GM21447 (cell line): Measurements from ENCODE around the gene ERG.

ENCODE experiments used
- ATAC-seq: cut with Tn5 transposase; IDR thresholded peaks from one replicate; pipeline ENCODE4 v1.9.1; 2021; ENCODE audit not compliant: unreplicated experiment

Gene ERG

DNA sequence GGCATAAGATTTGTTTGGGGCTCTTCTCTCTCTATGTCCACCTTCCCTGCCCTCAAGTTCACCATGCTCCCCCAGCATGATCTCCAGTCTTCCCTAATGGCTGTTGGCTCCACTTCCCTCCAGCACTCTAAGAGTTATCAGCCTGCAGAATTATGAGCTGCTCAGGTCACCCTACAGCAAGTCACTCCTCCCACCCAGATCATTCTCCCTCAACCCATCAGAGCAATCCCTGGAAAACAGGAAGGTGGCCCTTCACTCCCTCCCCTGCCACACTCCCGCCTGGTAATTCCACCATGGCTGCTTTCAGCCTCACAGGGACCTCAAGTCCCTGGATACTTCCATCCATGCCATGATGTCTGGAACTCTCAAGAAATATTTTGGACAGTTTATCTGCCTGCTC, 137.0 kb downstream of the ERG start:
- ATAC-seq: no peak

DNA sequence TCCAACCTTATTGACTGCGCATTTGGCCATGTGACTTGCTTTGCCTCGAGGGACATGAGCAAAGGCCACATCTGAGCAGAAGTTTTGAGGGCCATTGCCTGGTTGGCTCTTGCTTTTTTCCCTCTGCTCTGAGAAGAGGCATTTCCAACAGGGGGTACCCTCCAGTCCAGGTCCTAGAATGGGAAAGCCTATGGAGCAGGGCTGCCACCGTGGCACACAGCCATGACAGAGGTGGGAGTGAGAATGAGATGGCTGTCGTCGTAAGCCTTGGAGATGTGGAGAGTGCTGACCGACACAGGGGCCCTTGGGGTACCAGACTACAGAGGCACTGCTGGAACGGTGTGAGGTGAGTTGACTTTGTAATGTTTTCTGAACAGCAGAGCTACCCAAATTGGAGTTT, 138.4 kb downstream of the ERG start:
- no peak for ATAC-seq

DNA sequence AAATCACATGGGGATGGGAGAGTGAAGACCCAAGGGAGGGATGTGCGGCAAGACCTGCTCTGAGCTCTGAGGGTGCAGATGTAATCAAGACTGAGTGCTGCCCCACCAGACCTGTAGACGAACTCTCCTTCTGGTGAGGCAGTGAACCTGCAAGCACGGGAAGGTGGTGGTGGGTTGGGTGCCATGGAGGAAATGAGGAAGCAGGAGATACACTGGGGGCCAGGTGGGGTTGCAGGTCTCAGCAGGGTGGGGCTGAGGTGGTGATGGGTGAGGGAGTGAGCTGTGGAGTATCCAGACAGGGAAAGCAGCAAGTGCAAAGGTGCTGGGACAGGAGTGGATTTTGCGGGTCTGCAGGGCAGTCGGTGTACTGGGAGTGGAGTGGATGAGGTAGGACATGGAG, 139.2 kb downstream of the ERG start:
- no peak for ATAC-seq

DNA sequence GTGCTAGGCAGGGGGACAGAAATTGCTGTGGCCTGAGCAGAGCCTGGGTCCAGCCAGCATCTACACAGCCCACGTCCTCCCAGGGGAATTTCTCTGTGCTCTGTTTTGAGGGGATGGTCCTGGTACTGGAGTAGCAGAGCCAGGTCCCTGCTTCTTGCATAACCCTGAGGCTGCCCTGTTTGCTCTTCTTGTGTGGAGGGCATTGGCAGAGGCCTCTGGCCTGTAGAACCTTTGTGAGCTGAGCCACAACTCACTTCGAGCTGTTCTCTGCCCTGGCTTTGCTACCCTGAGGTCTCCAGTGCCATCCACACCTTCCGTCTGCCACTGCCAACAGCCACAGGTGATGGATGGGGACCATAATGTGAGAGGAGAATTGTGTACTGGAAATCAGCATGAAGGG, 139.6 kb downstream of the ERG start:
- ATAC-seq: no peak

DNA sequence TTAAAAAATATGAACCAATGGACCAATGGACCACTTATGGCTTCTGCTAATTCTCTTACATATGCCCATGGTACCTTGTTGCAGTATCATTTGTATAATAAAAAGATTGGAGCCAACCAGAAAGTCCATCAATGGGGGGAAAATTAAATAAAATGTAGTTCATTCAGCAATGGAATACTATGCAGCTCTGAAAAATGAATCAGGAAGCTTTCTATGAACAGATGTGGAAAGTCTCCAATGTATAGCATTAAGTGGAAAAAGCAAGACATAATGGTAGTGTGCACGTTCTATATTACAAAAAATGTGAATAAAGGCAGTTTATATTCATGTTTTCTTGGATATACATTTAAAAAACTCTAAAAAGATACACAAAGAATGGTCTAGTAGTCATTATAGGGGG, 140.2 kb downstream of the ERG start:
- no peak for ATAC-seq

DNA sequence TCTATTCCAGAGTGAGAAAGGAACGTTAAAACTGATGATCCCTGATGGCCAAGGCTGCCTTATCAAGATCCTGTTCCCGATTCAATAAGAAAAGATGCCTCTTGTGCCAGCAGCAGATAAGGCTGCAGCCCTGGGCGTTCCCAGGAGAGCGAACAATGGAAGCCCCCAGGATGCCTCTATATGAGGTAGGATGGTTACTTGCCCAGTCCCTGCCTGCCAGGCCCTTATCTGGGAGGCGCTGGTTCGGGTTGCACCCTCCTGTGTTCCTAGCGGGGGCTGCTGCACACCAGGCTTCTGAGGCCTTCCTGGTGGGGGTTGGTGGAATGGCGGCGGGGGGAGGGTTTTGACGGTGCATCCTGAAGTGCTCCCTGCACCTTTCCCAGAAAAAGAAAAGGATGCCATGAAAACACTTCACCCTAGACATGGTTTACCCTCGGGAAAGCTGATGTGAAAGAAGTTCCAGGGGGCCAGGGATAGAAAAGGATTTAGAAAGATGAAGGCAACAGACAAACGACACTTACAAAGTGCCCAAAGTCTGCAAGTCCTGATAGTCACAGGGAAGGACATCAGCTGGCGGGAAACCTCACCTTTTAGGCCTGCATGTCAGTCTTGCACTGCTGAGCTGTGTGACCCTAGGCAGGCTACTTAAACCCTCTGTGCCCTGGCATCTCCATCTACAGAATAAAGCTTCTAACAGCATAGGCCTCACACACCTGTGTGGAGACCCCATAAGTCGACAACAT, 141.2 kb downstream of the ERG start:
- no peak for ATAC-seq

DNA sequence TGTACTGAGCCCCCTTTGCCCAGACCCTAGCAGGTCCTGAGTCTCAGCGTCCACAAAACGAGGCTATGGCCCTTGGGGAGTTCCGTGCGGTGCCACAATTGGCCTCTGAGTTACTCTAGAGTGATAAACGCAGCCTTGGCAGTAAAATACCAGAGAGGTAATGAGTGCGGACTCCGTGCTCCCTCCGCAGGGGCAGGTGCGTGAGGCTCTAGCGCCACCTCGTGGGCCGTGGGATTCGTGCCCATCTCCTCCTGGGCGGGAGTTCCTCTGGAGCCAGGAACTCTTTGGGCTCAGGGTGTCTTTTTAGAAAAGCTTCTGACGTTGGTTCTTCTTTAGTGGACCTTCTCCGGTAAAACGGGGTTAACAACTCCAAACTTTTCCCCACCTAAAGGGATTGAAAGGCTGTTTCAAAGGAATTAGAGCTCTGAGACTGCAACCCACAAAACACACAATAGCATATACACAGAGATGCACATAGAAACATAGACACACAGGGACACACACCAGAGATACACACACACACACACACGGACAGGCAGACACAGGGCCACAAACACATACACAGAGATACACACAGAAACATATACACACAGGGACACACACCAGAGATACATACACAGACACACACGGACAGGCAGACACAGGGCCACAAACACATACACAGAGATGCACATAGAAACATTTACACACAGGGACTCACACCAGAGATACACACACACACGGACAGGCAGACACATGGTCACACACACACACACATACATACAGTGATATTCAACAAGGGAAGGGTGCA, 142.1 kb downstream of the ERG start:
- ATAC-seq: no peak

DNA sequence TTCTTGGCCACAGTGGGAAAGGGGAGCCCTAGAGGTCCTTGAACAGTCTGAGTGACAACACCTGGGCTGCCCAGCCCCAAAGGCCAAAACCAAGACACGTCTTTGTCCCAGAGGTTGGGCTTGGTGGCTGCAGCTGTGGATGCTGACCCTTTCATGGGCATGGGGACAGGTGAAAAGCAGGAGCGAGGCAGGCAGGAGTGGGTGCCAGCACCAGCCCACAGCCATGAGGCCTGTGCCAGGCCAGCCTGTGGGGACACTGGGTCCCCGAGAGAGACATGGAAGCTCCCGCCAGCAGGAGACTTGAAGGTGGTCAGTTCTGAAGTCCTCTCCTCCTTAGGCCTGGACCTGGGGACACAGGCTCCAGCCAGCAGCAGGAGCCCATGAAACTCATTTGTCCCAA, 142.9 kb downstream of the ERG start:
- ATAC-seq: no peak

DNA sequence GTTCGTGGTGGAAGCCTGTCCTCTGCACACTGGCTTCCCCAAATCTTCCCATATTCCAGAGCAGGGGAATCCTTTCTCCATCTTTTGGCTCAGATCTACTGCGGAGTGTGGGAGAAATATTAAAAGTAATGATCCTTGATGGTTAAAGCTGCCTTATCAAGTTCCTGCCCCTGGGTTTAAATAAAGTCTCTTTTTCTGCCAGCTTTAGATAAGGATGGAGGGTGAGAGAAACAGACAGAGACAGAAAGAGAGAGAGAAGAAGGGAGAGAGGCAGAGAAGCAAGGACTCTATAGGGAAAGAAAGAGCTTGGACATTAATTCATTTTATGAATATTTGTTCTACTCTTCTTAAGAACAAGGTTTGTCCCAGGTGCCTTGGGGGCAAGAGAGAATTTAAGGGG, 143.5 kb downstream of the ERG start:
- no peak for ATAC-seq

DNA sequence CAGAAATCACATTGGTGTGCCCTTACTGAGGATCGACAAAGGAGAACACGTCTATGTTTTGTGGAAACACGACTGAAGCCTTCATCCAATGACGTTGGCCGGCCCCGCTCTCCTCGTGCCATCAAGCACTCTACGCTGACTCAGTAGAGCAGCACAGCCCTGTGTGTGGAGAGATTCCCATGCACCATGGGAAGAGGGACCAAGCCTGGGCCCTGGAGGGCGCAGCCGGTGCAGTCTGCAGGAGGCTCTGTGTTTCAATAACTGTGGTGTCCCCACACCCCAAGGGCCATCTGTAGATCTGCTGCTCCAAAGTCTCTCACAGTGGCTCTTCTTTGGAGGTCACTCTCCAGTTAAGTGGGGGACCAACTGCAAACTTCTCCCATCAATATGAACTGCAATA, 144.0 kb downstream of the ERG start:
- ATAC-seq: no peak

DNA sequence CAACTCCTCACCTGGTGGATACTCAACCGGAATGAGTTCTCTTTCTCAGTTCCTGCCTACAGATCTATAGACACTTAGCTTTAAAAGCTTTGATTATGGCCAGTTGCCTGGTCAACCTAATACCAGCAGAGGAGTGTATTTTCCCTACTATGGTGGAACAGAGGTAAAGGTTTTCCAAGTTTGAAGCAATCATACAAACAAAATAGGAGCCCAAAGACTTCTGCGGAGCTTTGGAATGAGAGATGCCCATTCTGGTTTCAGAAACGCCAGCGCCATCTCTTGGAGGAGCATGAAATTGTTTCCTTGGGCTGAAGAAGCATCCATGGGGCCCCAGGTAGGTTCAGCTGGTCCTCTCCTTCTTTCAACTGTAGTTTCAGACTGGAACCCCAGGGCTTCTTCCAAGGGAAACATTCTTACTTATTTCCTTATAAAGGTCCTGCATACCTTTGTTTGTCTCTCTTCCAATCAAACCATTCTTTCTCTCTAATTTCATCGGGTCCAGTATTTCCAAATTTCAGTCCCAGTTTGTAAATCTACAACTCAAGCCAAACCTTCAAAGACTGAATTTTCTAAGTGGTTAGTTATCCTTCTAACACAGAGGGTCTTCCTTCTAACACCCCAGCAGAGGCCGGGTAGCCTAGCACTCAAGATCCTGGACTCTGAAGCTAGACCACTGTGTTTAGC, 145.6 kb downstream of the ERG start:
- ATAC-seq: no peak

DNA sequence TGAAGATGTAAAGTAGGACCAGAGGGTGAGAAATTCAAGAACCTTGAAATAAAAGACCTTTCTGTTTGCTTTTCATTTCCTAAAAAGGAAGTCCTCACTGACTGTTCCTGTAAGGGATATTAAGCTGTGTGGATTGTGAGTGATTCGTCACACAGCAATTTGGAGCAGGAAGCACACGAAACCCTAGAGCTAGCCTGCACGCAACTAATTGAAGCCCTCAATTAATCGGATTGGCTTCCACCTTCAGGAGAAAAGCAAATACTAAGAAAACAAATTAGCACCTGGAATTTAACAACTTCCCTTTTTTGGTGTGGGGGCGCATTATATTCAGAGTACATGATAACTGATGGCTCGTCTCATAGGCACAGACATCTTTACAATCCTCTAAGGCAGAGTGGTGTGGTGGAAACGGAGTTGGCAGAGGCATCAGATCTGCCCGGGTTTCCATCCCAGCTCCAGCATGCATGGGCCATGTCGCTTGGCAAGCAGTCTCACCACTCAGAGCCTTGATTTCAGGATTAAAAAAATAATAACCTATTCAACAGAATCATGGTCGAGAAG, 146.2 kb downstream of the ERG start:
- ATAC-seq: no peak

DNA sequence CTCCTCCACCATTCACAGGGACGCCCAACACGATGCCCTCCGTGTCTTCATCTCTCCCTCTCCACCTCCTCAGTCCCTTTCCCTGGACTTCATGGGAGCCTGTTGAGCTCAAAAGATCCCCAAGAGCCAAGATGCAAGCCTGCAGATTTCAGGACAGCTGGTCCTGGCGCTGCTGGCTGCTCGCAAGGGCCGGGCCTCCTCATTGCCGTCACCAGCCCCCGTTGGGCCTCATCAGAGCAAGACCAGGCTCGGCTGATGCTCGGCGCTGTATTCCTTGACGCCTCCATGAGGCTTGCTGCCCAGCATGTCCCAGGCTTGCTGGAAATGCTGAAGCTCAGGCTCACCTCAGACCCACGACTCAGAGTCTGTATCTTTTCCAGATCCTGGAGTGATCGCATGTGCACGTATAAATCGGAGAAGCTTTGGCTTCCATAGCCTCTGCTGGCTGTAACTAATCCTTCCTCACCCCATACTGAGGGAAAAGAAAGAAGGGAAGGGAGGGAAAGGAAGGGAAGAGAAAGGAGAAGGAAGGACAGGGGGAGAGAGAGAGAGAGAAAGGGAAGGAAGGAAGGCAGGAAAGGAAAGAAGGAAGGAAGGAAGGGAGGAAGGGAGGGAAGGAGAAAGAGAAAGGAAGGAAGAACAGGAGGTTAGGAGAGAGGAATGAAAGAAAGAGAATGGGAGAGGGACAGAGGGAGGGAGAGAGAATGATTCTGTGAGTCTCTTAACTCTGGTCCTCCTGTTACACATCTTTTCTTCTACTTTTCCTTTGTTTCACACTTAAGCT, 146.9 kb downstream of the ERG start:
- no peak for ATAC-seq

DNA sequence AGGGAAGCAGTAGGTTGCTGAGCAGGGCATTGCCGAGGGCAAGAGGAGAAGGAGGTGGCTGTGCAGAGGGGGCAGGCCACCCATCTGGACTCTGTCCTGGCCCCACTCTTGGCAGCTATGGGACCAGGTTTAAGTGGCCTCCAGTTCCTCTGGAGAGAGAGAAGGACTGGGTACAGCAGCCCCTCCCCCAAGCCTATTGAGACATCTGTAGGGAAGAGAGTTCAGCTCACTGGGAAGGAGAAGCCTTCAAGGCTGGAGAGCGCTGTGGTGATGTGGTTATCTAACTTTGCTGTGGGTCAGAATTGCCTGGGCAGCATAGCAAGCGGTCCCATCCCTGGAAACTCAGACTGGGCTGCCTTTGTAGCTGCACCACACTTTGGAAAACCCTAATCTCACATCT, 147.6 kb downstream of the ERG start:
- ATAC-seq: no peak

DNA sequence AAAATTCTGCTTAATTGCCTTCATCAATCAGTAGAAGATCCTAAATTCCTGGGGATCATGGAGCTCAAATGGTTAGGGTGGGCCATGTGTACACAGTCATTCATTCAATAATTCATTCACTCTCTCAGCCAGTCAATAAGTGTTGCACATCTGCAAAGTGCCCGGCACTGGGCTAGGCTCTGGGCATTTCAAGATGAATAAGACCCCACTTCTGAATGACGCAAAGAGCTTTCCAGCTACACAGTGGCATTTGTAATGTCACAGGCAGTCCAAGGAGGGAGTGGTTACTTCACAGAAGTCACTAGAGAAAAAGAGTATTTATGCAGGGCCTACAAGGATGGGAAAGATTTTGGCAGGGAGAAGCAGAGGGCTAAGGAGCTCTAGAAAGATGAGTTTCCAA, 148.3 kb downstream of the ERG start:
- ATAC-seq: no peak

DNA sequence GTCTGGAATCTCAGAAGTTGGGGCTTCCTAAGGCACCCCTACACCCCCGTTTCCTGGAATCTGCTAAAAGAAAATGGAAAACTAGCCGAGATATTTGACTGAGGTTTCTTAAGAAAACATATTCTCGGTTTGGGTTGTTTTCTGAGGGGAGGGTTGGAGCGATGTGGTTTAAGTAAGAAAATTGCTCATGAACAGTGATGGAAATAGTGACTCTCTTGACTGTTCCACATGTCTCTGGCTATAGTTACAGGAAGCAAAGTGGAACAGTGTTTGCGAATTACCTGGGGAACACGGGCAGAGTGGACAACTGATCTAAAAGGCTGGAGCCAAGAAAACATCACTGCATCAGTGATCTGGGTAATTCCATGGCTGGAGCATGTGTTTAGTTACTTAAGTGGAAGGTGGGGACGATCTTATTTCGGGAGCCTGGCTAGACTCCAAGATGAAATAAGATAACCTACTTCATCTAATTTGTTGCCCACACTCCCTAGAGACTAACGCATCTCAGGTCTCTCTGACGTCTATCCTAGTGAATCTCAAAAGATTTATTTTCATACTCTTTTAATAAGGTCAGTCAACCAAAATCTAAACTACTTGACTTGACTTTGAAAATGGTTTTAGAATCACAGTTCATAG, 149.0 kb downstream of the ERG start:
- ATAC-seq: no peak

DNA sequence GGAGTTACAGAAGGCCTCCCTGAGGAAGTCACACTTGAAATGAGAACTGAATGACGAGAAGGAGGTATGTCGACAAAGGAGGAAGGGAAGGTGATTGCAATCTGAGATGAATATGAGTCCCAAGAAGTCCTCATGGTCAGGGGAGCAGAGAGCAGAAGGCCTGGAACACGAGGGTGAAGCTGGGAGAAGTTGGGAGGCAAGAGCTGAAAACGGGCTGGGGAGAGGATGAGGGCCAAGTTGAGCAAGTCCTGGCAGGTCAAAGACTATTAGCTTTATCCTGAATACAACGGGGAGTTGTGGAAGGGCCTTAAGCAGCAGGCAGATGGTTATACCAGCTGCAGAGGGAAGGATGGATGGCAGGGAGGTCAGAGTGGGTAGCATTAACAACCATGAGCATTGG, 152.0 kb downstream of the ERG start:
- ATAC-seq: no peak

DNA sequence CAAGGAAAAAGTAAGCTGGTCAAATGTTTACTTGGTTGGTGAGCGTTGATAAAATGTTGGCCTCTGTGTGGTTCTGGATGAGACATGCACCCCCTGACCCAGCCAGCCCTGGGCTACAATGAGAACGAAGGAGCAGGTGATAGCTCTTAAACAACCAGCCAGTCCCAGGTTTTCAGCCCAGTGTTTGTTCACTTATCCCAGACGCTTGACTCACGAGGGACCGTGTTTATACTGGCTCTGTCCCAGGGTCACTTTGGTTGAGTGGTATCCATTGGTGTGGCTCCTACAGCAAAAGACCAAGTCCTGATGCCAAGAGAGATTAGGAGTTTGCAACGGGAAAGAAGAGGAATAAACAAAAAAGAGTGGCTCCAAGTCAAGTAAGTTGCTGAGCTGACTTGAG, 154.6 kb downstream of the ERG start:
- ATAC-seq: no peak

DNA sequence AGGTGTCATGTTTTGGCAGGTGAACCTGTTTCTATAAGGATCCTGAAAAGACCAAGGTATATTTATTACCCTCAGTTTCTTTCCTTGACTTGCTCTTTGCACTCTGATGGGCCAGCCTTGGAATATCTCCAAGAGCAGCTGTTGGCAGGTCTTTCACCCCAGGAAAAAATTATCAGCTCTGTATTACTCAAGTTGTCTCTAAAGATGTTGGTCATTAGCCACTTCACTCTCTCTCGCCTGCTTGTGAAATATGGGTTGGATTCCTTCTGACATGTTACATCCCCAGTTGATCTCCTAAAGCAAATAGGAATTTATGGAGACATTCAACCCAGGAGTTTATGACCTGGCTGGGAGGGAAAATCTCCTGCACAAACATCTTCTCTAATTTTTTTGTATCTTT, 155.5 kb downstream of the ERG start:
- no peak for ATAC-seq

DNA sequence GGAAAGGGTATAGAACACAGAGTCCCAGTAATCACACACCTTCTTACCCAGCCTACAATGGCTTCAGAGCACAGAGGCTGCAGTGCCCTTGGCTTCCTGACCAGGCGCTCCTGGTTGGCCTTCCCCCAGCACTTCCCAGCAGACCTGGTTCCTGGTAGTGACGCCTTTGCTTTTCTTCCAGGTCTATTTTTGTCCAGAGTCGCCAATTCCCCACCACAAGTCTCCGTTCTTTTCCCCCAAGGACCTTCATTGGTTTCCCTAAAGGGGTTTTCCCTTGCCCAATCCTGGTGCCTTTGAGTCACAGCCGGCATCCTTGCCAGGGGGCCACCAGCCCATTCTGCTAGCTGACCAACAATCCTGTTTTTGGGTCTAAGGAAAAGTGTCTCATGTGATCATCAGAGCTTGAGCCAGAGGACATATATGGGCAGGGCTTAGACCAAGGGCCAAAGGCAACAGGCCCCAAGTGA, 156.7 kb downstream of the ERG start:
- no peak for ATAC-seq
